HG03097 (cell line): ENCODE measurements around the gene SMIM11.
A peak's percentile ranks its signal among the peaks of the same experiment; 100 is the strongest.
"Not testable (repeated sequence)": the region's sequence is repeated elsewhere in the genome, so short reads cannot be mapped to it uniquely, and the experiment has no call there.

Experiments used
- ATAC-seq: cut with Tn5 transposase; IDR thresholded peaks from one replicate; pipeline ENCODE4 v1.9.1; 2021; ENCODE audit not compliant: unreplicated experiment, low FRiP score

Gene SMIM11

GRCh38 chr21:34353182-34353581 is 22.1 kb upstream of the SMIM11 start:
- ATAC-seq: no peak

DNA sequence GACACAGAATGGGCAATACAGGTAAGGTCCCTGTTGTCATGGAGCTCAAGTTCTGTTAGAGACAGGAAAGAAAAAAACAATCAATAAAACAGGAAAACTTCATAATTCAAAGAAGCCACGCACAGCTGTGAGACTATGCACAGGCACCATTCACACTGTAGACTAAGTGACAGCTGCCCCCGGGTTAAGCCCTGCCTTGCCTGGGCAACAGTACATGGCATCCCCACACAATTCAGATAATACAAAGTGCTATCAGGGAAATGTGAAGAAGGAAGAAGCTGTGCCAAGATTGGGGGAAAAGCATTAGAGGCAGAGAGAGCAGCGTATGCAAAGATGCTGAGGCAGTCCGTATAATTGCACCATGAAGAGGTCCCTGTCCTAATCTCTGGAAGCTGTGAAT is 20.5 kb upstream of the SMIM11 start:
- no peak for ATAC-seq

GRCh38 chr21:34355570-34355969 is 19.7 kb upstream of the SMIM11 start:
- ATAC-seq: no peak

DNA sequence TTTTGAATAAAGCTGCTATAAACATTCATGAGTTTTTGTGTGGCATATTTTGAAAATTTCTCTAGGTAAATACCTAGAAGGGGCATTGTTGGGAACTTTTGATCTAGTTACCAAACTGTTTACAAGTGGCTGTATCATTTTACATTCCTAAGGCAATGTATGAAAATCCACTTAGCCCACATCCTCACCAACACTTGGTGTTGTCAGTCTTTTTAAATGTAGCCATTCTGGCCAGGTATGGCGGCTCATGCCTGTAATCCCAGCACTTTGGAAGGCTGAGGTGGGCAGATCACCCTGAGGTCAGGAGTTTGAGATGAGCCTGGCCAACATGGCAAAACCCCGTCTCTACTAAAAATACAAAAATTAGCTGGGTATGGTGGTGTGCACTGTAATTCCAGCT is 17.4 kb upstream of the SMIM11 start:
- ATAC-seq: no peak

- no peak for ATAC-seq
These were observed 16.4 kb upstream of the SMIM11 start for GRCh38 chr21:34358866-34359265.

- ATAC-seq: no peak
These were observed 14.6 kb upstream of the SMIM11 start for GRCh38 chr21:34360488-34361241.

- ATAC-seq: no peak
These were observed 13.2 kb upstream of the SMIM11 start for GRCh38 chr21:34362136-34362444.

DNA sequence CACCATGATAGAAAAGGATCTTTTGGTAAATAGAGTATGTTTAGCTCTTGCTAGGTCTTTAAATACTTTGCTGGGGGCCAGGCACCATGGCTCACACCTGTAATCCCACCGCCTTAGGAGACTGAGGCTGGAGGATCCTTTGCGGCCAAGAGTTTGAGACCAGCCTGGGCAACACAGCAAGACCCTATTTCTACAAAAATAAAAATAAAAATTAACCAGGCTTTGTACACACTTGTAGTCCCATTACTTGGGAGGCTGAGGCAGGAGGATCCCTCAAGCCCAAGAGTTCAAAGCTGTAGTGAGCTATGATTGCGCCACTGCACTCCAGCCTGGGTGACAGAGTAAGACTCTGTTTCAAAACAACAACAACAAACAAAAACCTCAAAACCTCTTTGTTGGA is 12.6 kb upstream of the SMIM11 start:
- ATAC-seq: no peak

GRCh38 chr21:34363733-34364132 is 11.6 kb upstream of the SMIM11 start, which contains the start of gene KCNE2:
Gene KCNE2, plus strand, starts transcription at chr21:34364006. Its CDS starts 6,473 bp downstream, at chr21:34370479.
- ATAC-seq: no peak

- no peak for ATAC-seq
These were observed 10.4 kb upstream of the SMIM11 start for GRCh38 chr21:34364921-34365320.

DNA sequence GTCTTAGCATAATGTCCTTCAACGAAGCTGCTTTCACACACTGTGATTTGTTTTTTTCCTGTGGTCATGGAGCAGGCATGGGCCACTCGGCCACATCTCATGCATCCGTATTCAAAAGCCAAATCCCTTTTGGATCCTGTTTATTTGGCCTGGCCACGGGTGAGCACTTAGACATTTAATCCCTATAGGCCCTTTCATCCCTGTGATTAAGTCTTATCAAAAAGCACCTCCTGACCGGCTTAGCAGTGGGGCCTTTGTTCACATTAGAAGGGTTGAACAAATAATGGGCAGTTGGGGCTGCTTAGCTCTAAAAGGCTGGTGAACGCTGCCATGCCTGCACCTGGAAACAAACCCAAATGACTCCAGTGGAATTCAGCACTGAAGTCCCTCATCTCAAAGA is 9.5 kb upstream of the SMIM11 start:
- no peak for ATAC-seq

- no peak for ATAC-seq
These were observed 7.9 kb upstream of the SMIM11 start for GRCh38 chr21:34367320-34367935.

- no peak for ATAC-seq
These were observed 5.6 kb upstream of the SMIM11 start for GRCh38 chr21:34369741-34370140.

DNA sequence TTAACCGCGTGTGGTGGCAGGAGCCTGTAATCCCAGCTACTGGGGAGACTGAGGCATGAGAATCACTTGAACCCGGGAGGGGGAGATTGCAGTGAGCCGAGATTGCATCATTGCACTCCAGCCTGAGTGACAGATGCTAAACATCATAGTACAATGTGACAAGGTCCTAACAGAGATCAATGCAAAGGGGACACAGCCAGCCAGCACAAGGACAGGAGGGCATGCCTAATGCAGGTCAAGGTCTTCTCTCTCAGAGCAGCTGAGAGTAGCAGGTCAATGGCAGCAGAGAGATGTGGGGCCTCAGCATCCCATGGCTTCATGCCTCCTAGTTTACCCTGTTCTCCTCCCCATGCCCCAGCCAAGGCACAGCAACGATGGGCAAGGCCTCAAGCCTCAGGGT is 3.0 kb upstream of the SMIM11 start:
- no peak for ATAC-seq

DNA sequence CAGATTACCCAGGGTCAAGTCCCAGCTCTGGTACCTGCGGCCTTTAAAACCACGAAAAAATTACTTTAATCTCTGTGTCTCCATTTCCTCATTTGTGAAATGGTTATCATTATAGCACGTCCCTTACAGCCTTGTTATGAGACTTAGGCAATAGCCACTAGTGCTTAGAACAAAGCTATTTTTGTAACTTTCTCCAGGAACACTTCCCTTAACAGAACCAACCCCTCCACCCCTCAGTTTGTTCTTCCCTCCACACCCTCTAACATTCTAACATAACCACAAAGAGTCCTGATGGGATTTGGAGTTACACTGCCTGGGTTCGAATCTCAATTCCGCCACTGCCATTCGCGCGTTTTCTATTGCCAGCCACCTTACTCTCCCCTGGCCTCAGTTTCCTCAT is 845 bp upstream of the SMIM11 start:
- not testable (repeated sequence) for ATAC-seq

DNA sequence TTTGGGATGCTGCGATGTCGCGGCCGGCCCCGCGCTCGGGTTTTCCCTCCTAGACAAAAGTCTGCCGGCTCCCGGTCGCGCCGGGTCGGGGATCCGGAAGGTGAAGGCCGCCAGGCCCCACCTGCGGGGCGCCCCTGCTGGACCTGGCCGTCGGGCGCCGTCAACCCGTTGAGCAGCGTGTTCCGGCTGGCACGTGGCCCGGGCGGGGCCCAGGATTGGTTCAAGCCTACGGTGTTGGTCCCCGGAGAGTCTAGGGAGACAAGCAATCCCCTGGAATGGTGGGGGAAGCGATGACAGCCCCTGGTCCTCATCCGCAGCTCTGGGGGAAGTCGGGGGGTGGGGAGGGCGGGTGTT is 289 bp downstream of the SMIM11 start:
- ATAC-seq: peak; percentile 53

- not testable (repeated sequence) for ATAC-seq
These were observed 7.8 kb downstream of the SMIM11 start for GRCh38 chr21:34383138-34383537.

- peak; percentile 61 for ATAC-seq
These were observed 8.6 kb downstream of the SMIM11 start for GRCh38 chr21:34383724-34384415.

DNA sequence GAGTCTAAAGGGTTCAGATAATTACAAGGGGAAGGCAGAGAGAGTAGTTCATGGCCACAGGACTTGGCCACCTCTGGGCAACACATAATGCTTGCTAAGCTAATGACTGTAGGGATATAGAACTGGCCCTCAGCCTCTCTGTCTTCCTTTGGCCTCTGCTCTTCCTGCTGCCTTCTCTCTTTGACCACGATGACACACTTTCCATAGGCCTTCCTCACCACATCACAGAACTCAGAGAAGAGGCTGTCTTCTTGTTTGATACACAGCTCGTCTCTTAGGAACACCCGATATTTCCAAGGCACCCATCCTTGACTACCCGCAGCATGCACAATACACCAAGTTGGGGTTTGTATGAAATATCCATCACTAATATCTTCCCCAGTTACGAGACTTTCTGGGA is 25.2 kb downstream of the SMIM11 start:
- ATAC-seq: not testable (repeated sequence)

DNA sequence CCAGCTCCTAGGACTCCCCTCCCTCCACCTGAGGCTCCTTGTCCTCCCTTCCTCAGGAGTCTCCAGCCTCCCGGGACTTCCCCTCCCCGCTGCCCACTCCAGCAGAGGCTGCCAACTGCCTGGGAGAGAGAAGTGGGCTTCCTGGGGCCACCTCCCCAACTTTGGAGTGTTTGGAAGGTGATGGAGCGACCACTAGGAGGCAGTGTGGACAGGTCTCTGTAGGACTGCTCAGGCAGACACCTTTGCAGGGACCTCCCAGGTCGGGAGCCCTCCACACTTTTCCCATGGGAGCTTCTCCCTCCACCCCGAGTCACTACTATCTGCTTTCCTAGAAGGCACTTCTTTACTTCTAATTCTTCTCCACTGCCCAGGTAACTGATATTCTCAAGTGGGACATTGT is 29.4 kb downstream of the SMIM11 start:
- ATAC-seq: not testable (repeated sequence)

DNA sequence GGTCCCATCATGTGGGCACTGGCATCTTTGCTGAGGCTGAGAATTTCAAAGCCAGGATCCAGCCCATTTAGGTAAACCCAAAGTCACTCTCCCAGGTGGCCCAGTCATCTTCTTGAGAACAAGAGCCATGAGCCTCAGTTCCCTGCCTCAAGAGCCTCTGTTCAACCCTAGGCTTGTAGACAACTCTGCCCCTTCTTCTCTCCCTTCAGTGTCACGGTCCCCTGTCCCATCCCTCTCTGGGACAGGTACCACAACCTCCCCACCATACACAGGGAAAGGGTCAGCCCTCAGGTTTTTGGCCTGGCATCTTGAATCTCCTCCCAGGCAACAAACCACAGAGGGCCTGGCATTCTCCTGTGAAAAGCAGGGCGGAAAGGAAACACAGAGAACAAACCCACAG is 30.4 kb downstream of the SMIM11 start:
- not testable (repeated sequence) for ATAC-seq

DNA sequence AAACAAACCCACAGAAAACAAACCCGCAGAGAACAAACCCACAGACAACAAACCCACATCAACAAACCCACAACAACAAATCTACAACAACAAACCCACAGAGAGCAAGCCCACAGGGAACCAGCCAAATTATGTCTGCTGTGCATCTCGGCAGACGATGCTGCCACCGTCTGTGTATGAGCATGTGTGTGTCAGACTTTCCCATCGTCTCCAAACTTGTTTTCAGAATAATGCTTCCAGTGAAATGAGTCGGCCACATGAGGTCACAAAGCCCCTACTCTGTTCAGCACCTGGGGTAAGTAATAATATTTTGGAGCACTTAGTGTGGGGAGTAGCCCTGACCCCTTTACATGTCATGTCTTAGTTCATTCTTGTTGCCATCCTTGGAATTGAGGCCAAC is 30.8 kb downstream of the SMIM11 start:
- ATAC-seq: not testable (repeated sequence)
